GM18858 (cell line): Measurements from ENCODE around the gene ATP6V0C.

Experiments
- ATAC-seq: cut with Tn5 transposase; IDR thresholded peaks from one replicate; pipeline ENCODE4 v1.9.1; 2021; ENCODE audit not compliant: unreplicated experiment

ATP6V0C gene

DNA sequence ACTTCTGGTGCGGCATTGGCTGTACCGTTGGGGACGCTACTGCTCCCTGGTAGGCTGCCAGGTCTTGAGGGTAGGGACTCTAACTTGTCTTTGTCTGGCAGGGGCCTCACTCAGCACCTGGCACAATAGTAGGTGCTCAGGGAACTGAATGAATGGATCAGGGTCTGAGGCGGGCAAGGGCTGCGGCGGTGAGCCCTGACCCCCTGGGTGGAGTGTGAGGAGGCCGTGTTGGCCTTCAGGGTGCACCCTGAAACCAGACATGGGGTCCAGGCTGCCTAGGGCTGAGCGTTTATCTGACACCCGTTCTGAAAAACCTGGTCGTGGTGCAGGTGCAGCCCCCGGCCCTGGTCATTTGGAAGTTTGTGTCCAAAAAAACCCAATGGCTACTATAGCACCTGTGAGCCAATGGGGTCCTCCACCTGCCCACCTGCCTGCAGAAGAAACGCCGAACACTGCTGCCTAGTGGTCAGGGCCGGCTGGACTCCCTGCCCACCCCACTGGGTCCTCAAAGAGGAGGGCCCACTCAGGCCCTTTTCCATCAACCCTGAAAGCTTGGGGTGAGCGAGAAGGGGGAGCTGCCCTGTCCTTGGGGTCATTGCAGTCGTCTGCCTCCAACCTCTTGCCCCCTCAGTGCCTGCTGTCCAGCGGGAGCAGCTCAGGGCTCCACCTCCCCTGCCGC lies 4.9 kb upstream of the ATP6V0C start:
- no peak for ATAC-seq

DNA sequence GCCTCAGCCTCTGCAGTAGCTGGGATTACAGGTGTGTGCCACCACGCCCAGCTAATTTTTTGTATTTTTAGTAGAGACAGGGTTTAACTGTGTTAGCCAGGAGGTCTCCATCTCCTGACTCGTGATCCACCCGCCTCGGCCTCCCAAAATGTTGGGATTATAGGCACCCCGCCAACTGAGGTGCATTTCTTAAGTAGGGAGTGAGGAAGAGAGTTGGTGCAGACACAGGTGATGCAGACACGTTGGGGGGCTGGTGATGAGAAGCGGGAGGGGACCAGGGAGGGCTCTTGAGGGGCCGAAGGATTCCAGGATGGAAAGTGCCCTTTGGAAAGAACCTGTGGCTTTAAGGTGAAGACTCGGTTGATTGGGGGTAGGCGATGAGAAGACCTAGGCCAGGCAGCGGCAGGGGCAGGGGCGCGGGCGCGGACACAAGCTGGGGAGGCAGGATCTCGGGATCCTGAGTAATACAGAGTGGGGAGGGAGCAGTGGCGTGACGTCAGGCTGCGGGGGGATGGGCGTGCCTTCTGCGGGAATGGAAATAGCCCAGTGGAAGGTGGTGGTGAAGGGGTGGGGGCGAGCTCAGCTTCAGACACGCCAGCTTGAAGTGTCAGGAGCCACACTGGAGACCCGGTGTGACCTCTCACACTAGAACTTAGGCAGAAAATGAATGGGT lies 2.5 kb upstream of the ATP6V0C start:
- no peak for ATAC-seq

DNA sequence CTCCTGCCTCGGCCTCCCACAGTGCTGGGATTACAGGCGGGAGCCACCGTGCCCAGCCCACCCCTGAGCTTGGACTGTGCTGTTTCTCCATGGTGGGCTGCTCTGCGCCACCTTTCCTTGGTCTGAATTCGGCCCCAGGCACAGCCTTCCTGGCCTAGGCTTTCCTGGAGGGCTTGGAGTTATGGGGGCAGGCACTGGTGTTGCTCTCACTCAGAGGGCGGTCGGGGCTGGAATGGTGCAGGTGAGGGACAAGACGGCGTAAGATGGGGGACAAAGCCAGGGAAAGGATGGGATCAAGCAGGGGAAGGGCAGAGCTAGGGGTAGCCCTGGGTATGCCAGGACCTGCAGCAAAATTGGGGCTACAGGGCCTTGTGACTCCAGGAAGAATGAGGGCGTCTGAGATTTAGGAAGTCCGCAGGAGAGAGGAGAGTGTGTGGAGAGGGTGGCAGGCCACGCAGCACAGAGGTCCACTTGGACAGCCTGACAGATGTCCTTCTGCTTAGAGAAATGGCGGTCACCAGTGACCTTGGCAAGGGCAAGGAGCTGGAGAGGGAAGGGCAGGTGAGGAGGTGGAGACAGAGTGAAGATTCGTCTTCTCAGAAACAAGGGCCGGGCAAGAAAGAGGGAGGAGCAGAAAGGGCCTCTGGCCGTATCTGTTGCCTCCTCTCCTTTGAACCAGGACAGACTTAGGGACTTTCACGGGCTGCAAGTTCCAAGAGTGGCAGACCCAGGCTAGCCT lies 1.6 kb upstream of the ATP6V0C start:
- ATAC-seq: no peak

DNA sequence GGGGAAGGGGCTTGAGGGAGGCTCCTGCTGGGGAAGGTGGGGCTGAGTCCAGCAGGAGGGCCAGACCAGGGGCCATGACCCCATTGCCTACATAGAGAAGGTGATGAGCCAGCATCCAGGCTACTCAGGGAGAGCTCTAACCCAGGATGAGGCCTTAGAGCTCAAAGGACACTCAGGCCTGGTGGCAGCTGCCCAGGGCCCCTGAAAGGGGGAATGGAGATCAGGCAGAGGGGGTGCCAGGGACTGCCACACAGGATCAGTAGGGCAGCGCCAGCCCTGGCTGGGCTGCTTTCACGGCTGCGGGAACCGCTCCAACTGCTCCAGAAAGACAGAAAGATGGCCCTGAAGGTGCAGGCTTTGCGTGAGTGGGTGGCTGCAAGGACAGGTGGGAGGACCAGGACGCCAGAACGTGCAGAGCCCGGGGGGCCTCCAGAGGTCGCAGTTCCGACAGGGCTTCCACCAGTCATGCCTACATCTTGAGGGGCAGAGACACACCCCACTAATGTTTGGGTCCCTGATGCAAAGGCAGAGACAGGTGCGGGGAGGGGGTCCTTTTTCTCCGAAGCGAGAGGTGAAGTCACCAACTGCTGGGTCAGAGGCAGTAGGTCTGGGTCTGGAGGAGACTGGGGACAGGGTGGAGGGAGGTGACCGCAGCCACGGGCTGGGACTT lies 882 bp upstream of the ATP6V0C start:
- ATAC-seq: no peak

DNA sequence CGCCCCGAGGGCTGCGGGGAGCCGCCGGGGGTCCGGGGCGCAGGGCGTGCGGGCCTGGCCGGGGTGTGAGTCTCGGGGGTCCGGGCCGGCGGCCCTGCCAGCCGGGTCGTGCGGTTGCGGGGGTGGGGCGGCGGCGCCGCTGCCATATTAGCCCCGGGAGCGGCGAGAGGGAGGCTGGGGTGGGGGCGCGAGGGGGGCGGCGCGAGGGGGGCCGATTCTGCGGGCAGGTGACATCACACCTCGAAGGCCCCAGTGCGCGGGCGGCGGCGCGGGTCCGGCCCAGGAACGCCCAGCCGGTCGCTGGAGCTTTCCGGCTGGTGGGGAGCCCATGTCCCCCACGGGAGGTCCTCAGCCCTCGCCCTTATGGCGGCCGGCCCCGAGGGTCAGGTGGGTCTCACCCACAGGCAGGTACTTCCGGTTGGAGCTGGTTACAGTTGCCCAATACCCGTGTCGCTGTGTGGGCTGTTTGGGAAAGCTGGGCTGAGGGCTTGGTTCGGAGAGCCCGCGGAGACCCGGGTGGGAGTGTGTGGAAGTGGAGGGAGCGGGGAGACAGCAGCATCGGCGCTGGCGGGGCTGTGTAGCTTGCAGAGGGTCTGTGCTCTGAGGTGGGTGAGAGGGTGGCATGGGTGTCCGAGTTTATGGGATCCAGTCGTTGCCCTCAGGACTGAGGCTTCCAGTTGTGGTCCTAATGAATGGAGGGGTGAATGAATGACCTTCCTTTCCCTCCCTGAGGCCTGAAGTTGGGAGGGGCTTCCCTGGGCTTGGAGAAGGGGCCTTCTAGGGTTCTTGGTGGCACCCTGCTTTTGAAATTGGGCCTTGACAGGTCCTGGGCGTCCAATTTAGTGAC lies 804 bp downstream of the ATP6V0C start:
- ATAC-seq: no peak

DNA sequence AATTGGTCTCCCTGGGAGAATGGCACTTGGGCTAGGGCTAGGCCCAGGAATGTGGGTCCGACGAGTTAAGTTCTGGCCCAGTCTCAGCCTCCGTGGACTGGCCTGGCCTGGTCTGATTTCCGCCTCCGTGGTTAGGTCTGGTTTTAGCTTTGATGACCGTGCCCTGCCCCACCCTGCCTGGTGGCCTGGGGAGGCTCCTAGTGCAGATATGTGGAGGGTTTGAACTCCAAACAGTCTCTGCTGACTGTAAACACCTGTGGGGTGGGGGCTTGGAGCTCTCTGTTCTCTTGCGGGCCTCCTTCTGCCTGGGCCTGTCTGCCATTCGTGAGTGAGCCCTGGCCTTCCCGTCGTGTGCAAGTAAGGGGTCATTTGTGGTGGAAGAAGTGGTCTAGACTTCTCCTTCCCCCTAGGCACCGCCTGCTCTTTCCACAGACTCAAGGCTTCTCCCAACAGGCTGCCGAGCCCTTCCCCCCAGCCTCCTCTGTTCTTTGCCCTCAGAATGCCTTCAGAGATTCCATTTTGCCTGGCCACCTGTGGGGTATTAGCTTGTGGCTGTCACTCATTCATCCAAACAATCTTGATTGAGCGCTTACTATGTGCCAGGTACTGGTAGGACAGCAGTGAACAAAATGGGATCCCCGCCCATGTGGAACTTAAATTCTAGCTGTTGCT lies 1.6 kb downstream of the ATP6V0C start:
- ATAC-seq: no peak

DNA sequence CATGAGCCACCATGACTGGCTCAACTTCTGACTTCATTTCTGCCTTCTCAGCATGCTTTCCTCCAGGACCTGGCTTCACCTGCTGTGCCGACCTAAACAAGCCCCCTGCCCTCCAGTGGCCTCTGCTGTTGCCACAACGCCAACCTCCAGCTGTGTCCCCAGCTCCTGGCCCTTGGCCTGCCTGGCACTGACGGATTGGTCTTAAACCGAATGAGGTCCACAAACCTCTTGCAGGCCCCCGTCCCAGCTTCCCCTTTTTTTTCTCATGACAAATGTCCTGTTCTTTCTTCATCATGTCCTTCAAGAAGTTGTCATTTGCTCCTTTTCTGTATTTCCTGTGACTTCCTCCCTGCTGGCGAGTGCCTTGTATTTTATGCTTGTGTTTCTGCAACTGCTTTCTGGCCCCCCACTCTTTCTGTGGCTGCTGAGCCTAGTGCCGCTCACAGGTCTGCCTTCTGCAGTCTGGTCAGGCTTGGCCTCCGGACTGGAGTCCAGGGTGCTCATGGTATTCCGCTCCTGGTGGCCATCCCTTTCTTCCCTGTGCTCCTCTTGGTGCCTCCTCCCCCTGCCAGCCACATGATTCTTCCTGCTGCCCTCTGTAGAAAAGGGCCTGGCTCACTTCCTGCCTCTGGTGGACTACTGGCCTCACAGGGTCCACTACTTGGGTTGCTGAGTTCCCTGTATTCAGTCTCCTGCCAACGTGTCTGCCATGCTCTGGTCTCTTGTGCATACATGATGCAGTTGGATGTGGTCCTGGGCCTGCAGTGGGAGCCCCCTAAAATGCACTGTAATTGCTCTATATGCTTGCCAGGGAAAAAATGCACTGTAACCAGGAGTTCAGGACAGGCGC lies 2.9 kb downstream of the ATP6V0C start:
- no peak for ATAC-seq

DNA sequence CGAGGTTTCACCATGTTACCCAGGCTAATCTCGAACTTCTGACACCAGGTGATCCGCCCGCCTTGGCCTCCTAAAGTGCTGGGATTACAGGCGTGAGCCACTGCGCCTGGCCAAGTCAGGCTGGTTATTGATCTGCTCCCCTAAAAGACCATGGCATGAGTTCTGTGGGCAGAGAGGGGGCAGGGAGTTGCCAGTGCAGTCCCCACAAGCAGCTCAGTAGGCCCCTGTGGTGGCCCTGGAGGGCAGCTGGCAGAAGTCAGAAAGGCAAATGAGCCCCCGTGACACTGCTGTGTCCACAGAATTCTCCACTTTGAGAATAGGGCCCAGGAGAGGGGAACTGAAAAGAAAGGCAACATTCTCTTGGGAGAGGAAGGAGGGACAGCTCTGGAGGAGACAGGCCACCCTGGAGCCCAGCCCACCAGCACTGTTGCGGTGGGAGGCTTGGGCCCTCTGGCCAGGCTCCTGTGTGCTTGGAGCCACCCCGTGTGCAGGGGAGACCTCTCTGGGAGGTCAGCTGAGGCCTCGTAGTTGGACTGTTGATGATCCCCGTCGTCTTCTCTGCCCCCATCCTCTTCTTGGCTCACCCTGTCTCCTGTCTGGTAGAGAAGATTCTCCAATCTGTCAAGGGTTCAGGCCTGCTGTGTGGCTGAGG lies 4.3 kb downstream of the ATP6V0C start:
- no peak for ATAC-seq

DNA sequence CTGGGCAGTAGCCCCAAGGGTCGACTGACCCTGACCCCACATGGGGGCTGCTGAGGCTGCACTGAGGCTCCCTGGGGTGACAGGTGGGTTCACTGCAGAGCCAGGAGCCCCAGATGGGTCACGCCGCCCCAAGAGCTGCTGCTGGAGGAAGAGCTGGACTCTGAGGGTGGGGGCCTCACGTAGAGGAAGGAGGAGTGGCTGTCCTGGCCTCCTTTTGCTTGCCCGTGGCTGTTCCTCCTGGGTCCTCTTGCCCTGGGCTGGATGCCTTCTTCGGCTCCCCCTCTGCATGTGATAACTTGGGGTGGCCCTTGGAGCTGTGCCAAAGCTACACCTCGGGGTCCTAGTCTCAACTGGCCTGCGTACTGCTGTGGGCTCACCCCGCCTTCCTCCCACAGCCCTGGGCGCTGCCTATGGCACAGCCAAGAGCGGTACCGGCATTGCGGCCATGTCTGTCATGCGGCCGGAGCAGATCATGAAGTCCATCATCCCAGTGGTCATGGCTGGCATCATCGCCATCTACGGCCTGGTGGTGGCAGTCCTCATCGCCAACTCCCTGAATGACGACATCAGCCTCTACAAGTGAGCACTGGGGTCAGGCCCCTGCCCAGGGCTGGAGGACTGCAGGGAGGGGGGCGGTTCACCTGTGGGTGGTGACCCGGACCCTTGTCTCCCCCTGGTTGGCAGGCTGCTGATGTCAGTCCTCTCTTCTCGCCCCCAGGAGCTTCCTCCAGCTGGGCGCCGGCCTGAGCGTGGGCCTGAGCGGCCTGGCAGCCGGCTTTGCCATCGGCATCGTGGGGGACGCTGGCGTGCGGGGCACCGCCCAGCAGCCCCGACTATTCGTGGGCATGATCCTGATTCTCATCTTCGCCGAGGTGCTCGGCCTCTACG lies 5.3 kb downstream of the ATP6V0C start:
- ATAC-seq: no peak

DNA sequence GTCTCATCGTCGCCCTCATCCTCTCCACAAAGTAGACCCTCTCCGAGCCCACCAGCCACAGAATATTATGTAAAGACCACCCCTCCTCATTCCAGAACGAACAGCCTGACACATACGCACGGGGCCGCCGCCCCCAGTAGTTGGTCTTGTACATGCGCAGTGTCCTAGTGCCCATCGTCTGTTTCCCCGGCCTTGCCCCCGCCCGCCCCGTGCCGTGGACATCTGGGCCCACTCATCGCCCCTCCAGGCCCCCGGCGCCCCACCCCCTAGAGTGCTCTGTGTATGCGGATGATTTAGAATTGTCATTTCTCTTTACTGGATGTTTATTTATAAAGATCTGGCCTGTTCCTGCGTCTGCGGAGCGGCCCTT lies 5.9 kb downstream of the ATP6V0C start:
- no peak for ATAC-seq

DNA sequence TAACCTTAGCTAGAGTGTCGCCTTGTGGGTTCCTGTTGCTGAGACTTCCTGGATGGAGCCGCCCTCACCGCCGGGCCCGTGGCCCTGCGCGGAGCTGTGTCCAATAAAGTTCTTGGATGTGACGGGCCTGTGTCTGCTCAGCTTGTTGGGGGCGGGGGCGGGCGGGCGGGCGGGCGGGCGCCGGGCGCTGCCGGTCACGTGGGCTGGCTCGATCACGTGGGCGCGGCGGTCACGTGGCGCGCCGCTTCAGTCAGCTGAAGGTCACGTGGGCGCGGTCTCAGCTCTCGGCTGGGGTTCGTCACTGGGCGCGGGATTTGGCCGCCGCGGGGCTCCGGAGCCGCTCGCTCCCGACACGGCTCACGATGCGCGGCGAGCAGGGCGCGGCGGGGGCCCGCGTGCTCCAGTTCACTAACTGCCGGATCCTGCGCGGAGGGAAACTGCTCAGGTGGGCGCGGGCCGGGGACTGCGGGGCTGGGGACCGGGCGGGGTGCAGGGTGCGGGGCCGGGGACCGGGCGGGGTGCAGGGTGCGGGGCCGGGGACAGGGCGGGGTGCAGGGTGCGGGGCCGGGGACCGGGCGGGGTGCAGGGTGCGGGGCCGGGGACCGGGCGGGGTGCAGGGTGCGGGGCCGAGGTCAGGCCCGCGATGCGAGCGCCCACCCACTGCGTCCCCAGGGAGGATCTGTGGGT lies 6.5 kb downstream of the ATP6V0C start, which contains the start of gene AMDHD2:
Gene AMDHD2, plus strand, starts transcription at position 275 of the 687 bp plus-strand sequence. Its CDS starts 88 bp downstream, at position 363.
- no peak for ATAC-seq

DNA sequence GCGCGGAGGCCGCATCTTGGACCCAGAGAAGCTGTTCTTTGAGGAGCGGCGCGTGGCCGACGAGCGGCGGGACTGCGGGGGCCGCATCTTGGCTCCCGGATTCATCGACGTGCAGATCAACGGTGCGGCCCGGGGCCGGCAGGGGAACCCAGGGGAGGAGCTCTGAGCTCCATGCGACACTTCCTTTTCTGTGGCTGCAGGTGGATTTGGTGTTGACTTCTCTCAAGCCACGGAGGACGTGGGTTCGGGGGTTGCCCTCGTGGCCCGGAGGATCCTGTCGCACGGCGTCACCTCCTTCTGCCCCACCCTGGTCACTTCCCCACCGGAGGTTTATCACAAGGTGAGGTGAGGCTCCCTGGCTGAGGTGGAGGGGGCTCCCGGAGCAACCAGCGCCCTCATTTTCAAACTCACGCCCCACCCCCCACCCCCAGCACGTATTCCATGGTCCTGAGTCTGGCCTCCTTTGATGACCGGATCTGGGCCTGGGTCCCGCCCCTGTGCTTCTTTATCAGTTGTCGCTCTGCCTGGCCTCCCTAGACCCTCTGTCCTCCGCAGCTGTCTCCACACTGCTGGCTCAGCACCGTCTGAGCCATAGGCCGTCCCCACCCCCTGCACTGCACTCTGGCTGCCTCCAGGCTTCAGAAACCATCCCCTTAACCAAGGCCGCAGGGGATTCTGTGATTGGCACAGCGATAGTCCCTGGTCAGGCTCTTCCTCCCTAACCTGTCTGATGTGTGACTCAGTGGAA lies 7.2 kb downstream of the ATP6V0C start:
- ATAC-seq: no peak

DNA sequence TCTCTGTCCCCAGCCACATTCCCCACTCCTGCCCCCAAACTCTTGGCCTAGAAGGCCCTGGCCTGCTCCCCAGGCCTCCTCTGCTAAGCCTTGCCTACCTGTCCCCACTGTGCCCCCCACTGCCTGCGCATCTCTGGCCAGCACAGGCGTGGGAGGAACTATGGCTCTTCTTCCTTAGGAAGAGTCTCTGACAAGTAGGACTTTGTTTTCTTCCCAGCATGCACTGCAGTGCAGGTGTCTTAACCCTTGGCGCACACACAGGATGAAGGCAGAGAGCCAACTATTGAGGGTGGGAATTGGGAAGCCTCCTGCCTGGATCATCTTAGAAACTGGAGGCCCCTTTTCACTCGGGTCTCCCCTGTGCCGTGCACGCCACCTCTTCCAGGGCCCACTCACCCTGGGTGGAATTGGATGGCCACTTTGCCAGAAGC lies 10.1 kb downstream of the ATP6V0C start:
- ATAC-seq: no peak

DNA sequence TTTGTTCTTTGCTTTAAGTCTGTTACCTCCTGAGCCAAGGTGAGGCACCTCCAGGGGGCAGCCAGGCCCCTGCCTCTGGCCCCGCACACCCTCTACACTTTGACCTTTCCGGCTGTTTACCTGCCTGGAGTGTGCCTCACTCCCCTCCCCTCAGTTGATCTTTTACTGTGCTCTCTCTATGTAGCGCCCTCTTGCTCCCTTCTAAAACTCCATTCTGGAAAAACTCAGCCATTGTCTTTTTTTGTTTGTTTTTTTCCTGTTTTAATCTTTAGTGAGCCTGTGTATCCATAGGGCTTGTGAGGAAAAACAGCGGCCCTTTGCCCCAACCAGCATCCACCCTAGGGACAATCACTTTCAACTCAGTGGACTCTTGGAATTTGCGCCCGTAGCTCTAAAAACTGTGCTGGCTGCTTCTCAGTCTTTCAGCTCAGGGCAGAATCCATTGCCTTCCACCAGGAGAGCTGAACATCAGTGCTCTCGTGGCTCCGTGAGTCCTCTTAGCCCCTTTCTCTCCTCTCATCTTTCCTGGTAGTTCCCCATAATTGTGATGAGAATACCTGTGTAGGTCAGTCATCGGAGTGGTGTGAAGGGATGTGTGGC lies 10.7 kb downstream of the ATP6V0C start:
- ATAC-seq: no peak

DNA sequence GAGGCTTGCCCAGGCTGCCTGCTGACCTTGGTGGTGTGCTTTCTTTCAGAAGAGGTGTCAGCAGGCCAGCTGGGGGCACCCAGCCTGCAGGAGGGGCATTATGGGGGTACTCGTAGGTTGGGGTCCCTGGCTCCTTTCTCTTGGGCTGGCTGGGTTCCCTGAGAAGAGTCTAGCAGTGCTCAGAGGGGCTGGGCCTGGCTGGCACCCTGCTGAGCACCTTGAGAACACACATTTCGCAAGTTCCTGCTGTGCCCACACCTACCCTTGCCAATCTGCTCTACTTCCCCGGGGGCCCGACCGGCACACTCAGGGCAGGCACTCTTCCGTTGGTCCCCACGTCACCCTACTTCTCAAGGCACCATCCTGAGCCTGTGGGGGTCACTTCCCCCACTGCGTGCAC lies 12.4 kb downstream of the ATP6V0C start:
- no peak for ATAC-seq
